WI38 (cell line): ENCODE data around the gene DENND2A.

ENCODE experiments used
- H3K4me3 ChIP-seq: 2 replicates; pipeline ENCODE4 v1.5.1; 2011; ENCODE audit warnings: low read depth, mild to moderate bottlenecking, control low read depth, low read length
- TF ChIP-seq, protein P1 (sequence below): IDR thresholded peaks from 2 replicates; pipeline ENCODE4 v1.5.1; 2012; ENCODE audit warnings: low read depth, mild to moderate bottlenecking, control low read depth, low read length

The DENND2A gene

DNA sequence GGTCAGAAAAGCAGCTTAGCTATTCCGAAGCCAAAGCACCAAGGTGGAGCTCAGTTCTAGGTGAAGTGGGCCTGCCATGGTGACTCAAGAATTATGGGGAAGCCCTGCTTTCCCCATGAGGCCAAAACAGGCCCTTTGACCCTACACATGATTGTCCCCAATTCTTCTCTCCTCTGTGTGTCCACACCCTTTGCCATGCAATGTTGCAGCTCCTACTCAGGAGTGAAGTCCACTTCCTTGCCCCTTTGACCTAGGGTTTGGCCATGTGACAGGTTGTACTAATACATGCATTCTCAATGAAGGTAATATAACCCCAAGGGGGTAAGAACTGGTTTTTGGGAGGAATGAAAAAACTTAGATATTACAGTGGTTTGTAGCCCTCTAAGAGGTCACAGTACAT, 93.7 kb downstream of the DENND2A start:
- H3K4me3 ChIP-seq = no peak overlapping the region

DNA sequence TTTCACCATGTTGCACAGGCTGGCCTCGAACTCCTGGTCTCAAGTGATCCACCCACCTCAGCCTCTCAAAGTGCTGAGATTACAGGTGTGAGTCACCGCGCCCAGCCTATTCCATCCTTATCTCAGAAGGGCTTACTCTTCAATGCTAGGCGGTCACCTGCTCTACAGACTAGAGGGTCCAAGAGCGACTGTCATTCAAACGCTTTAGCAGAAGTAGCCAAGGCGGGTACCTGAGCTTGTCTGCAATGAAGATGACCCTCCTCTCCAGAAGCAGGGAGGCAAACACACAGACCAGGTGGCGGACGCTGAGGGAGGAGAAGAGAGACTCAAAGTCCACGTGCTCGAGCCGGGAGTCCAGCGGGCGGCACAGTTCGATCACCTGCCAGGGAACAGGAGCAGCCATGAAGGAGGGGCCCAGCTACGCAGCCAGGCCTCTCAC, 96.2 kb downstream of the DENND2A start:
- TF ChIP-seq, protein P1, sequence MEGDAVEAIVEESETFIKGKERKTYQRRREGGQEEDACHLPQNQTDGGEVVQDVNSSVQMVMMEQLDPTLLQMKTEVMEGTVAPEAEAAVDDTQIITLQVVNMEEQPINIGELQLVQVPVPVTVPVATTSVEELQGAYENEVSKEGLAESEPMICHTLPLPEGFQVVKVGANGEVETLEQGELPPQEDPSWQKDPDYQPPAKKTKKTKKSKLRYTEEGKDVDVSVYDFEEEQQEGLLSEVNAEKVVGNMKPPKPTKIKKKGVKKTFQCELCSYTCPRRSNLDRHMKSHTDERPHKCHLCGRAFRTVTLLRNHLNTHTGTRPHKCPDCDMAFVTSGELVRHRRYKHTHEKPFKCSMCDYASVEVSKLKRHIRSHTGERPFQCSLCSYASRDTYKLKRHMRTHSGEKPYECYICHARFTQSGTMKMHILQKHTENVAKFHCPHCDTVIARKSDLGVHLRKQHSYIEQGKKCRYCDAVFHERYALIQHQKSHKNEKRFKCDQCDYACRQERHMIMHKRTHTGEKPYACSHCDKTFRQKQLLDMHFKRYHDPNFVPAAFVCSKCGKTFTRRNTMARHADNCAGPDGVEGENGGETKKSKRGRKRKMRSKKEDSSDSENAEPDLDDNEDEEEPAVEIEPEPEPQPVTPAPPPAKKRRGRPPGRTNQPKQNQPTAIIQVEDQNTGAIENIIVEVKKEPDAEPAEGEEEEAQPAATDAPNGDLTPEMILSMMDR = no peak
- H3K4me3 ChIP-seq = no peak overlapping the region

More for the DNA sequence above, 93.7 kb downstream of the DENND2A start:
- TF ChIP-seq, protein P1 = no peak

DNA sequence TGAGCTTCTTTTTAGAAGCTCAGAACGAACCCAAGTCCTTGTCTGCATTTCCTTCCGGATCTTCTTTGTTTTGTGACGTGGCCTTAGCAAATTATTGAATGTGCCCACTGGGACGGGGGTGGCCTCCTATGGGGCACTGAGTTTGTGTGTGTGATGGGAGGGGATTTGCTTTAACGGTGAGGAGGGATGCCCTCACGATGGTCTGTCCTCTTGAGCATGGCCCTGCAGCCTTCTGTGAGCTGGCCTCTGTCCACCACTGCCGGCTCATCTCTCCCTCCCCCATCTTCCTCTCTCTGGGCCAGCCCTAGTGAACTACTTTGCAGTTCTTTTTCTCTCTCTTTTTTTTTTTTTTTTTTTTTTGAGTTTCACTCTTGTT, 98.4 kb downstream of the DENND2A start:
- TF ChIP-seq, protein P1 = no peak
- H3K4me3 ChIP-seq = peak overlapping the region; percentile 35

DNA sequence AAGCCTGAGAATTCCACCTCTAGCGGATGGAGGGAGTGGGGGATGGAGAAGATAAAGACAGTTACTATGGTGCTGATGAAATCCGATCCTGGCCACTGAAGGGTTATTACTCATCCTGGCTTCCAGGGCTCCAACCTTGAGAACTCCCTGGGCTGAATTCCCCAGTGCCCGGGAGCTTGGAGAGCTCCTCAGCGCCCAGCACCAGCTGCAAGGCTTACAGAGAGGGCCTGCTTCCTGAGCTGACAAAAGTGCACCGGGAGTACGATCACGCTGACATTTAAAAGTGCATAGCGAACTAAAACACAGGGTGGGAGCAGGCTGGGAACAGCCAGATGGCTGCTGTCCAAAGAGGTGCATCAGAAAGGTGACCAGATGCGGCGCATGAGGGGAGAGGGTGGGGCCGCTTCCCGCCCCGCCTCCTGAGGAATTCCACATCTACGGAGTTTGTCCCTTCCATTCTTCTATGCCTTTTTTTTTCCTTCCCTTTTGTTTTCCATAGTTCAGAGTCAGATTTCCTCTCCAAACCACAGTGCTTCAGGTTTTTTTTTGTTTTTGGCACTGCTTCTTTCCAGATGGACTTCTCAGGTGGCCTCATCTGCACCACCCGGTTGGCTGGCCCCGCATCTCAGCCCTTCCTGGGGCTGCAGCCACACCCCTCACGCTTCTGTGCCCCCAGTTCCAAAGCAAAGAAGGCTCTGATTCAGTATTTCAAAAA, 98.9 kb downstream of the DENND2A start:
- peak overlapping the region; percentile 35 for H3K4me3 ChIP-seq
- TF ChIP-seq, protein P1 = no peak

DNA sequence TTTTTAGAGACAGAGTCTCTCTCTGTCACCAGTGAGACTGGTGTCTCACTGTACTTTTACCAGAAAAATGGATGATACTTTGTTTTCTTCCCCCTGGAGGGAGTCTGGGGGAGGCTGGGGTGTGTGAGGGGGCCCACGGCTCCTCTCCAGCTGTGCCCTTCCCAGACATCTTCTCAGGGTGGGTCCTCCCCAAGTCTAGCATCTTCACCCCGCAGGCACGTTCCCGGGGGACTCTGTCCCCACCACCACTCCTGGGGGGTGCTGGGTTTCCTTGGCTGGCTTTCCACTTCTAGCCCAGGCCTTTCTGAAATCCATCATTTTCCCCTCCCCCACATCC, 99.5 kb downstream of the DENND2A start:
- H3K4me3 ChIP-seq = no peak overlapping the region
- TF ChIP-seq, protein P1 = no peak

DNA sequence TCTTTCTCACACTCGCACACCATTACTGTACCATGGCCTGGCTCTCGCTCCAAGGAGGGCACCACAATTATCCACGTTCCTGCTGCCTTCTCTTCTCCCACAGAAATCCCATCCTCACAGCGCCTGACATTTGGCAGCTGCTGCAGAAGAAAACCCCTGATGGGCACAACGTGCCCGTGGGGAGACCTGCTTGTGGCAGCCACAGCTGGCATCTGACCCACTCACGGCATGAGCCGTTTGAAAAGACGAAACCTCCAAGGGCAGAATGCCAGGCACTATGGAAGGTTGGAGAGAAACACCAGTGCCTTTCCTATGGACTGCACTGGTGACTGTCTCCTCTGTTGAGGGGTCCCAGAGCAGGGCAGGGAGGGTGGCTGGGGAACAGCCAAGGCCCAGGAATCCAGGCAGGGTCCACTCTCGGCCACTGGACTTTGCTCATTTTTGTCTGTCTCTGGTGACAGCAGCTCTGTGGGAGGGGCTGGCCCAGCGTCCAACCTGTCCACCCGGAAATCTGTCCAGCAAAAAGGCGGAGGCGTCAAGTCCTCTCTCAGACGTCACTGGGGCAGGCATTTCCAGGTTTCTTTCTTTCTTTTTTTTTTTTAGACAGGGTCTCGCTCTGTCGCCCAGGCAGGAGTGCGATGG, 100.4 kb downstream of the DENND2A start:
- H3K4me3 ChIP-seq = no peak overlapping the region
- TF ChIP-seq, protein P1 = no peak

DNA sequence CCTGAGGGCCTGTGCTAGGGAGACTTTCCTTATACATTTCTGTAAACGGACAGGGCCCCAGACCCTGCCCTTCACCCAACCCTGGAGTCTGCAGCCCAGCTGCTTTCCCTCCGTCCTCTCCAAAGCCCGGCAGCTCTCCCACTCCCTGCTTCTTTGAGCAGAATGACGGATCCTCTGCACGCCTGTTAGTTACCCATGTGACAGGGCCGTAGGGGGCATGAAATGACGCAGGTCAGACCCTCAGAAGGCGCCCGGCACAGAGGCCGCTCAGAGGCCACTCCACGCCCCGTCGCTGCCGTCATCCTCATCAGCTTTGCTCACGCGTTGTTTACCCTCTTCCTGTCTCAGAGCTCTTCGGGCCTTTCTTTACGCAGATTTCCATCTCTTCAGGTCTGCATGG, 101.2 kb downstream of the DENND2A start:
- TF ChIP-seq, protein P1 = no peak
- no peak overlapping the region for H3K4me3 ChIP-seq
